HG03108 (cell line): Measurements from ENCODE around the gene ZNF69.
A peak's percentile ranks its signal among the peaks of the same experiment; 100 is the strongest.
"Not testable (repeated sequence)": the region's sequence is repeated elsewhere in the genome, so short reads cannot be mapped to it uniquely, and the experiment has no call there.

Experiments
- ATAC-seq: cut with Tn5 transposase; IDR thresholded peaks from one replicate; pipeline ENCODE4 v1.9.1; 2021; ENCODE audit warnings: moderate library complexity; ENCODE audit not compliant: unreplicated experiment

Gene ZNF69

DNA sequence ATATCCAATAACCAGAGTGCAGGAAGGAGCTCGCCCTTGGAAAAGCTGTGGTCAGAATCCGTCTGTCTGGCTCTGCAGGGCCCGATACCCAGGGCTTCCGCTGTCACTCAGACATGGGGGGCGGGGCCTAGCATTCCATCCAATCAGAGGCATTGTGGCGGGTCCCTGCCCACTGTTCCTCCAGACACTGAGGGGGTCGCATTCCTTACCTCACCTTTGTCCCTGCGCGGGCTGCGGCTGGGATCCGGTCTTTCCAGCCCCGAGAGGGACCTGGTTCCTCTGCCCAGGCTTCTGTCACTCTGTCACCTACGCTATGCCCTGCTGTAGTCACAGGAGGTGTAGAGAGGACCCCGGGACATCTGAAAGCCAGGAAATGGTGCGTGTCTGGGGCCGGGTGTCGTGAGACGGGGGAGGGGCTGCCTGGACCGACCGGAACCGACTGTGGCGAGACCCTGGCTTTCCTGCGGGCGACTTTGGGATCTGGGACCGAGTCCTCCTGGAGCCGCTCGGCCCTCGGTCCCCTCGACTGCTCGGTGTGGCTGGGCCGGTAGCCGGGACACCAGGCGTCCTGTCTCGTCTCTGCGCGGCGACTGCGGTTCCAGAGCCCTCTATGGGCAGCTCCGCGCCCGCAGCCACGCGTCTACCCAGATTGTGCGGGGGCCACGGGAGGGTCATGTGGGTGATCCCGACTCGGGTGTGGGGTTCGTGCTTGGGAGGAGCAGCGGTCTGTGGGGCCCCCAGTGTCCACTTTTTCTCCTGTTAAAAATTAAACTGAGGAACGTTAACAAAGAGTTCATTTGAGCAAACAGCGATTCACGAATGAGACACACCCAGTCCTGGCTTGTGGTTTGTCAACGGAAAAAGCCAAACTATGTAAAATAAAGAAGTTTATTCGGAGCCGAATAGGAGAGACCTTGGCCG lies at the start of gene ZNF69:
Gene ZNF69 (plus strand): TSS at position 172 of the 921 bp plus-strand sequence. CDS start 142 bp downstream, at position 314.
- ATAC-seq: peak; percentile 73

DNA sequence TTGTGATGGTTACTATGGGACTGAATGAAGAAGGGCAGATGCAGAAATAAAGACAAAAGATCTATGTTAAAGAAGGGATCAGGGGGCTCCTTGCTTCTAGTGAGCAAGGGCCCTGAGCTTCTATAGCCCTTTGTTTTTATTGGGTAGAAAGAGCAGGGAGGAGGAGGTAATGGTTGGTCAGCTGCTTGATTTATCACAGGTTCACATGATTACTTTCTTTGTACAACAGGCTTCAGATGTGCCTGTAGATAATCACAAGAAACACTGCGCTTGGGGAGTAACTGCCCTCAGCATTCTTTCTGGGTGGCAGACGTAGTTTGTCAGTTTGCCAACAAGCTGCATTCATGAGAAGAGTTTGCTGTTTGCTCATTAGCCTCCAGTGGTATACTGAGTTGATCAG lies 43.9 kb upstream of the ZNF69 start:
- ATAC-seq: no peak

DNA sequence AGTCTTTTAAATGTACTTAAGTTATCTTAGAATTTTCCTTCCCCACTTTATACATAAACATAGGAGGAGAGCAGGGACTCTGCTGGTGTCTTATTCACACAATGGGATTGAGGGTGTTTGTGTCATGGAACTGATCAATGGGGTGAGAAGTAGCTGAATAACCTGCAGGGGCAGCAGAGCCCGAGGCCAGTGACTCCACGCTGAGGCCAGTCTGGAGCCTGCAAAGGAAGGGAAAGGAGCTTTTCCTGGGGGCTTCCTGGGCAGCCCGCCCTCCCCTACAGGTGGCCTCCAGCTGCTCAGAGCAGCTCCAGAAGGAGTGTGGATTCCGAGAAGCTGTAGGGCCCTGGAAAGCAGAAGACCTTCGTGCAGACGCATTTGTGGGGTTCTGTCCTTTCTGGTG lies 40.0 kb upstream of the ZNF69 start:
- not testable (repeated sequence) for ATAC-seq

DNA sequence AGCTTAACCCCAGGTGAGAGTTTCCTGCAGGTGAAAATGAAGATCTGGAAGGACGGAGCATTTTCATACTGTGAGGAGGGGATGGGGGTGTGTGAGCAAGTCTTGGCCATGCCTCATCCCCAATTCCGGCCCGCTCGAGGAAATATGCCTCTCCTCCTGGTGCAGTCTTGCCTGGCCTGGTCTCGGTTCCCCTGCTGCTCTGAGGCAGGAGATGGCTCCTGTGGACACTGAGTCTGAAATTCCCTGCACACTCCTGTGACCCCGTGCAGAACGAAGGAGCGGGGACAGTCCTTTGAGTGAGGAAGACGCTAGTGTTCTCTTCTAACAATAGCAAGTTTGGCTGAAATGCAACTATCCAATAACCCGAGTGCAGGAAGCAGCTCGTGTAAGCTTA lies 39.4 kb upstream of the ZNF69 start:
- no peak for ATAC-seq

DNA sequence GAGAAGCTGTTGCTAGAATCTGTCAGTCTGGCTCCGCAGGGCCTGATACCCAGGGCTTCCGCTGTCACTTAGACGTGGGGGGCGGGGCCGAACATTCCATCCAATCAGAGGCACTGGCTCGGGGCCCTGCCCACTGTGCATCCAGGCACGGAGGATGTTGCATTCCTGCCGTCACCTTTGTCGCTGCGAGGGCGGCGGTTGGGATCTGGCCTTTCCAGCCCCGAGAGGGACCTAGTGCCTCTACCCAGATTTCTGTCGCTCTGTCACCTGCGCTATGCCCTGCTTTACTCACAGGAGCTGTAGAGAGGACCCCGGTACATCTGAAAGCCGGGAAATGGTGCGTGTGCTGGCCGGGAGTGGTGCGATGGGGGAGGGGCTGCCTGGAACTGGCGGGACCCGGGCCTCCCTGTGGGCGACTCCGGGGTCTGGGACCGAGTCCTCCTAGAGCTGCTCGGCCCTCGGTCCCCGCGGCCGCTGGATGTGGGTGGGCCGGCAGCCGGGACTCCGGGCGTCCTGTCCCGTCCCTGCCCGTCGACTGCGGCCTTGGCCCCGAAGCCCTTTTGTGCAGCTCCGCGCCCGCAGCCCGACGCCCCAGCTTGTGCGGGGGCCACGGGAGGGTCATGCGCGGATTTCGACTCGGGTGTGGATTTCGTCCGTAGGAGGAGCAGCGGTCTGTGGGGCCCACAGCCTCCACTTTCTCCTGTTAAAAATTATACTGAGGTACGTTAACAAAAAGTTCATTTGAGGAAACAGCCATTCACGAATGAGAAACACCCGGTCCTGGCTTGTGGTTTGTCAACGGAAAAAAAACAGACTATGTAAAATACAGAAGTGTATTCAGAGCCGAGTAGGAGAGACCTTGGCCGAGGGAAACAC lies 38.8 kb upstream of the ZNF69 start, which contains the start of gene ZNF439:
Gene ZNF439 (plus strand): TSS at position 133 of the 876 bp plus-strand sequence. CDS start 142 bp downstream, at position 275.
- ATAC-seq: peak; percentile 82

DNA sequence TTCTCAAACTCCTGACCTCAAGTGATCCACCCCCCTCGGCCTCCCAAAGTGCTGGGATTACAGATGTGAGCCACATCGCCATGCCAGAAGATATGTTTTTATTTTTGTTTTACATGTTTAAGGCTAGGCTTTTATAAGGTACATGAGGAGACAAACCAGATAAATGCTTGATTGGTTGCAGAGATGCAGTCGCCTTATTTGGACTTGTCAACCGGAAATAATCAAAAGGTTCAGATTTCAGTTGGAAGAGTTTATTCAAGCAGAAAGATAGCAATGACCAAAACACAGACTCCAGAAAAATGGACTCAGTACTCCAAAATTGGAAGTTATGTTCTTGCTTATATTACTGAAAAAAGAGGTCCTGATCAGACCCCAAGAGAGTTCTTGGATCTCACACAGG lies 37.3 kb upstream of the ZNF69 start:
- ATAC-seq: not testable (repeated sequence)

DNA sequence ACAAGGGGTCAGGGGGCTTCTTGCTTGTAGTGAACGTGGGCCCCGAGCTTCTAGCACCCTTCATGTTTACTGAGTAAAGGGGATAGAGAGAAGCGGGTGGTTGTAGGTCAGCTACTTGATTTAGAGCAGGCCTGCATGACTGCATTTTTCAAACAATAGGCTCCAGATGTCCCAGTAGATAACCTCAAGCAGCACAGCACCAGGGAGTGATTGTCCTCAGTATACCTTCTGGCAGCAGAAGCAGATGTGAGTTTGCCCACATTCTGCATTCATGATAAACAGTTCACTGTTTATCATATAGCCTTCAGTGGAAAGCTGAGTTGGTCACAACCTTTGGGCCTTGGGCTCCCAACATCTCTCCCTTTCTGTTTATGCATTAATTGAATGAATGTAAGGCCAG lies 34.2 kb upstream of the ZNF69 start:
- no peak for ATAC-seq

DNA sequence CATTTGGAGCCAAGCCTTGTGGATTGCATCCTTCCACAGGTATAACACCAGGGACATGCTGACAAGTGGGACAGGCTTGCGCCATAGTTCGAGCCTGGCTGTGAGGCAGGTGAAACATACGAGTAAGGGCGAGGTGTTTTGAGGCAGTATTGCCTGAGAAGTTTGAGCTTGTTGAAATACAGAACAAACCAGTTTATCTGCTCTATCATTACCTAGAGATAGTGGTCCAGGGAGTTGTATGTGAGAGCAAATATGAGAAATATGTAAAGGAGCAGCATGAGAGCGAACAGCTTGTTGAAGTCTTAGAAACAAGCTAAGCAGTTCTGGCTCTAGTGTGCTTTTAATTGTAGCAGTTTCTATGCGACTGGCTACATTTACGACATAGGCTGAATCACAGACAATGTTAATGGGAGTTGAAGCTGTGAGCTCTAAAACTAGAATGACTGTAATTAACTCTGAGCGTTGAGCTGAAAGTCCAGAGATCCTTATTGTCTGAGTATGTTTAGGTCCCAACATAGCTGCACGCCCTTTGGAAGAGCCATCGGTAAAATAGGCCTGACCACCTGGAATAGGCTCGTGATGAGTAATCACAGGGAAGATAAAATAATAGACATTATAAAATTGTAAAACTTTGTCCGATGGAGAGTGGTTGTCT lies 30.9 kb upstream of the ZNF69 start:
- ATAC-seq: no peak

DNA sequence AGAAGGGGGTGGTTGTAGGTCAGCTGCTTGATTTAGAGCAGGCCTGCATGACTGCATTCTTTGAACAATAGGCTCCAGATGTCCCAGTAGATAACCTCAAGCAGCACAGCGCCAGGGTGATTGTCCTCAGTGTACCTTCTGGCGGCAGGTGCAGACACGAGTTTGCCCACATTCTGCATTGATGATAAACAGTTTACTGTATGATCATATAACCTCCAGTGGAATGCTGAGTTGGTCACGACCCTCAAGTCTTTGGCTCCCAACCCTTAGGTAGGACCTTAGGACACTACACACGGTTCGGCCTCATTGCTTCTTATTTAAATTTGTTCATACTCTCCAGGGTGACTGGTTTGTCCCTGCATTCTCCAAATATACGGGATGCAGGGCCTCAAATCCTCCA lies 26.9 kb upstream of the ZNF69 start:
- ATAC-seq: no peak

DNA sequence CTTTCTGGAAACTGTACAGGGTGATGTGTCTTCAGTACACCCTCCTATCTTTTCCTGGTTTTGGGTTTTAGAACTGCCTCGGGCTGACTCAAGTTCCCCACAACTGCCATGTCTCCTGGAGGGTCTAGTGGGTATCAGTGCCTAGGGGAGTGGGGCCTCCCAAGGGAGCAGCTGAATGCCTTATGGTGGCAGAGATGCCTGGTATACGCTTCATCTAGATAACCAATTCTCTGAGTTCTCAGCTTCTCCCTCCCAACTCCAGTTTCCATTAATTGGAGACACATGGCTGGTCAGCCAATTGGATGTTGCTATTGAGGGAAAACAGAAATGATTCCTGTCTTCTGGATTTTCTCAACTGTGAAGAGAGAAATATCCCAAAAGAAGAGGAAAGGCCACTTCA lies 26.3 kb upstream of the ZNF69 start:
- ATAC-seq: no peak

DNA sequence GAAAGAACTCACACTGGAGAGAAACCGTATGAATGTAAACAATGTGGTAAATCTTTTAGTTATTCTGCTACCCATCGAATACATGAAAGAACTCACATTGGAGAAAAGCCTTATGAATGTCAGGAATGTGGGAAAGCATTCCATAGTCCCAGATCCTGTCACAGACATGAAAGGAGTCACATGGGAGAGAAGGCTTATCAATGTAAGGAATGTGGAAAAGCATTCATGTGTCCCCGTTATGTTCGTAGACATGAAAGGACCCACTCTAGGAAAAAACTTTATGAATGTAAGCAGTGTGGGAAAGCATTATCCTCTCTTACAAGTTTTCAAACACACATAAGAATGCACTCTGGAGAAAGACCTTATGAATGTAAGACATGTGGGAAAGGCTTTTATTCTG lies 19.8 kb upstream of the ZNF69 start:
- not testable (repeated sequence) for ATAC-seq

DNA sequence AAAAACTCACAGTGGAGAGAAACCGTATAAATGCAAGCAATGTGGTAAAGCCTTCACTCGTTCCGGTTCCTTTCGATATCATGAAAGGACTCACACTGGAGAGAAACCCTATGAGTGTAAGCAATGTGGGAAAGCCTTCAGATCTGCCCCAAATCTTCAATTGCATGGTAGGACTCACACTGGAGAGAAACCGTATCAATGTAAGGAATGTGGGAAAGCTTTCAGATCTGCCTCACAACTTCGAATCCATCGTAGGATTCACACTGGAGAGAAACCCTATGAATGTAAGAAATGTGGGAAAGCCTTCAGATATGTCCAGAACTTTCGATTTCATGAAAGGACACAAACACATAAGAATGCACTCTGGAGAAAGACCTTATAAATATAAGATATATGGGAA lies 19.4 kb upstream of the ZNF69 start:
- no peak for ATAC-seq

DNA sequence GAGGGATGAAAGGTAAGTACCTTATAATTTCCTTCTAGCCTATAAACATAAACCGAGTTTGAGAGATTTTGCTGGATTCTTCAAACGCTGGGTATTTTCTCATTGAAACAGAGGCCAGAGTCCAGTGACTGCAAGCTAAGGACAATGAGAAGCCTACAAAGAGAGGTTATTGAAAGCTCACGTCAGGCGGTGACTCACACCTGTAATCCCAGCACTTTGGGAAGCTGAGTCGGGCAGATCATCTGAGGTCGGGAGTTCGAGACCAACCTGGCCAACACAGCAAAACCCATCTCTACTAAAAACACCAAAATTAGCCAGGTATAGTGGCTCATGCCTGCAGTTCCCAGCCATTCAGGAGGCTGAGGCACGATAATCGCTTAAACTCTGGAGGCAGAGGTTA lies 15.0 kb upstream of the ZNF69 start:
- ATAC-seq: no peak

DNA sequence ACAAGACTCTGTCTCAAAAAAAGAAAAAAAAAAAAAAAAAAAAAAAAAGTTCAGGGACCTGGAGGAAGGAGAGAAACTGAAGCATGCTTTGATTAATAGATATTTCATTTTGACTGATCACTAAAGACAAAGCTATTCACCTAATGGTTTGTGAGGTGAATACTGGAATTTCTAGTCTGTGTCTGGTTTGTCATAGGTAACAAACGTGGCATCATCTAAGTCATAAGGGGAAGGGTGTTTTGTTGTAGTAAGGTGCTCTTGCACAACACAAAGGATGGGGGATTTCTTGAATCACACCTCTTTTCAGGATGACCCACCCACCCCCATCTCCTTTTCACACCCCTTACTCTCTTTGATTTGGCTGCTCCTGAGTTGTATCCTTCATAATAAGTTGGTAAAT lies 13.8 kb upstream of the ZNF69 start:
- no peak for ATAC-seq

DNA sequence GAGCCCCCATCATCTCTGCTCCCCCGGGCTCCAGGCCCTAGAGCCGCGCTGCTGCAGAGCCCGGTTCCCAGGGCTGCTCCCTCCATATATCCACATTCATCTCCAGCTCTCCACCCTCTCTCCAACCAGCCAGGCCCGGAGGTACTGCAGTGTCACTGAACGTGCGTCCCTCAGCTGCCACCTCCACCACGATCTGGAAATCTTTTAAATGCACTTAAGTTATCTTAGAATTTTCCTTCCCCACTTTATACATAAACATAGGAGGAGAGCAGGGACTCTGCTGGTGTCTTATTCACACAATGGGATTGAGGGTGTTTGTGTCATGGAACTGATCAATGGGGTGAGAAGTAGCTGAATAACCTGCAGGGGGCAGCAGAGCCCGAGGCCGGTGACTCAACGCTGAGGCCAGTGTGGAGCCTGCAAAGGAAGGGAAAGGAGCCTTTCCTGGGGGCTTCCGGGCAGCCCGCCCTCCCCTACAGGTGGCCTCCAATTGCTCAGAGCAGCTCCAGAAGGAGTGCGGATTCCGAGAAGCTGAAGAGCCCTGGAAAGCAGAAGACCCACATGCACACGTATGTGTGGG lies 7.8 kb upstream of the ZNF69 start:
- ATAC-seq: not testable (repeated sequence)

DNA sequence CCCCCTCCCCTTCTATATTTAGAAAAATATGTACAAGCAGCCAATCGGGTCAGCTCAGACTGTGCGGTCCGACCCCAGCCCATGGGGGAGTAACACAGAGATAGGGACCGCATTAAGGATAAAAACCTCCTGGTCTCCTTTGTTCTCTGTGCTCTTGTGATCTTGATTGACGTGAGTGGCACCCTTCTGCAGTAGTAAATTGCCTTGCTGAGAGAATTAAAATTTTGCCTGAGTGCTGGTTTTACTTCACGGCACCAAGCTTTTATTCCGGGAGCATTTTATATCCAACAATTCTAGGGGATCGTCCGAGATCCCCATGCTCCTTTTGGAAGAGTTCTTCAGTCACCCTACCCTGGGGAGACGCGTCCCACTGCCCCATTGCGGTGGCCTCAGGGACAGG lies 7.0 kb upstream of the ZNF69 start:
- ATAC-seq: no peak

DNA sequence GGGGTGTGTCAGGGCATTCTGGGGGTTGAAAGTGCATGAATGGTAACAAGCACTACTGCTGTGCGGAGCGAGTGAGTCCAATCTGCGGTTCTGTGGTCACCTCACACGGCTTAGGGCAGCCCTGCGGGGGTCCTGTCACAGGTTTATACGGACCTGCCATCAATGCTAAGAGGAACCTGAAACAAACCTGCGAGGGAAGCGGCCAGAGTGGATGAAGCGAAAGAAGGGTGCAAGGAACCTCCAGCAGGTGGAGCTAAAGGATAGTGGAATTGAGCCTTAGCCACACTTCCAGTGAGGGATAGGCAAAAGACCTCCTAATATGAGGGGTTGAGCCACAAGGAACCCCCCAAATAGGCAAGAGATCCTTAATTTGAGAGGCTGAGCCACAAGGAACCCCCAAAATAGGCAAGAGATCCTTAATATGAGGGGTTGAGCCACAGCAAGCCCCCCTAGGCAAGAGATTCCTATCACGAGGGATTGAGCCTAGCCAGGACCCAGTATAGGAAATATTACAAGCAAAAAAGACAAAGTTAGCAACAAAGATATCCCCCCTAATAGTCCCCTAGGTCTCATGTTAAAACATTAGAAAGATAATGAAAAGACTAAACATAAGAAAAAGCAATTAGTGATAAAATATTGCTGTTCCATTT lies 6.3 kb upstream of the ZNF69 start:
- ATAC-seq: no peak

DNA sequence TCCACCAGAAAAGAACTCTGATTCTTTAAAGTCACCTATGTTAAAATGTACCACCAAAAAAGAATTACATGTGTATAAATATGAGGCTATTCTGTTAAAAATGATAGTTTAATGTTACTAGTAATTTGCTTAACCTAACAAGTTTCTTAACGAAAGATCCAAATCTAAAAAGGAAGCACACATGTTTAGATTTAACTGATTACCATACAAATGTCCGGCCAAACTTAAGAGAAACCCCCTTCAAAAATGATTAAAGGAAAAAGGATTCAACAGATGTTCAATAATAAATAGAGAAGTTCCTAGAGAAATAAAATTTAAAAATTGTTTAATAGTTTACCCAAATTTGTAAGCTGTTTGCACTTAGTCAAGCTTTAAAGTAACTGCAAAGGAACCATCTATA lies 5.0 kb upstream of the ZNF69 start:
- no peak for ATAC-seq

DNA sequence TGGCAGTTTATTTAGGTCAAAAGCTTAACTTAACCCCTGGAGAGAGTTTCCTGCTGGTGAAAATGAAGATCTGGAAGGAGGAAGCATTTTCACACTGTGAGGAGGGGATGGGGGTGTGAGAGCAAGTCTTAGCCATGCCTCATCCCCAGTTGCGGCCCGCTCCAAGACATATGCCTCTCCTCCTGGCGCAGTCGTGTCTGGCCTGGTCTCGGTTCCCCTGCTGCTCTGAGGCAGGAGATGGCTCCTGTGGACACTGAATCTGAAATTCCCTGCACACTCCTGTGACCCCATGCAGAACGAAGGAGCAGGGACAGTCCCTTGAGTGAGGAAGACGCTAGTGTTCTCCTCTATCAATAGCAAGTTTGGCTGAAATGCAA lies 360 bp upstream of the ZNF69 start:
- ATAC-seq: peak; percentile 21

DNA sequence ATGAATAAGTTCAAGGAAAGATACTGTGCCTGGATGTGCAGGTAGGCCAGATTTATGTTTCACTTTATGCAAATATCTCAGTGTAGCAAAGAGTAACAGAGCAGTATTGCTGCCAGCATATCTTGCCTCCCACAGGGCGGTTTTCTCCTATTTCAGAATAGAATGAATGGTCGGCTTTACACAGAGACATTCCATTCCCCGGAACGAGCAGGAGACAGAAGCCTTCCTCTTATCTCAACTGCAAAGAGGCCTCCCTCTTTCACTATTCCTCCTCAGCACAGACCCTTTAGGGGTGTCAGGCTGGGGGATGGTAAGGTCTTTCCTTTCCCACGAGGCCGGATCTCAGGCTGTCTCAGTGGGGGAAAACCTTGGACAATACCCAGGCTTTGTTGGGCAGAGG lies 2.3 kb downstream of the ZNF69 start:
- ATAC-seq: not testable (repeated sequence)
